Measurements from ENCODE around the gene L3MBTL4. TPM values are rescaled to one million over a fixed set of nuclear protein-coding genes. Genes with fewer than 3 reads are reported as not detected.
"Not testable (repeated sequence)": the region's sequence is repeated elsewhere in the genome, so short reads cannot be mapped to it uniquely, and the experiment has no call there.

The L3MBTL4 gene
- polyA plus RNA-seq, 3 donors: 4.7 to 5.7 (median 5.1) TPM

DNA sequence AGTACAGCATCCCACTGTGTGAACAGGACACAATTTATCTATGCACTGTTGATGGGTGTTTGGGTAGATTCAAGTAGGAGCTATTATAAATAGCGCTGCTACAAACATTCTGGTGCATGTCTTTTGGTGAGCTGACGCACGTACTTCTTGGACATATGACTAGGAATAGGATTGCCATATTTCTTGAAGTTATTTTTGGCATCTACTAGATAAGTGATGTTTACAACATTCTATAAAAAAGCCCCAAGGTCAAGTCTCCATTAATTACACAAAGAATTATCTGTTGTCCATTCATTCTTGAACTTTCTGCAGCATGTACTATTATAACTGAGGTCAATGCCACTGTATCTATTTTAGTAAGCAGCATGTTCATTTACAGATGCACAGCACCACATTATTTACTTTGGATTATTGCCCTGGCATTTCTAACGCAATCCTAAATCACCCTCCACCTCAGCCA lies 293.9 kb downstream of the L3MBTL4 start:
- DNase-seq (ENCODE audit: low read depth in 3 of 3, low spot score in 2 of 3): no peak

DNA sequence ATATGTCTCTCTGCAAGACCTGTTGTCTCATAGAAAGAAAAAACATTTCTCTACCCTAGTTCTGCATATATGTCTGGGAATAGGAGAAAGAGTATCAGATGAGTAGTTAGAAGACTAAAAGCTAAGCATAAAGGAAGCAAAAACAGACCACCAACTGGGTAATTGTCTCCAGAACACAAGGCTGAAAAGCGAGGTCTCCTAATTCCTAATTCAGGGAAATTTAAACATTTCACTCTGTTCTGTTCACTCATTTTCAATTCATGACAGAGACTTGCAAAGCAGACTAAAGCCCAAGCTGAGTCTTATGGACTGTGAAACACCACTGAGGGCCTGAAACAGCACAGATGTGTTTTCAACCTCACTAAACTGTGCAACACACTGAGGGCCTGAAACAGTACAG lies 294.9 kb downstream of the L3MBTL4 start:
- no peak for DNase-seq (ENCODE audit: low read depth in 3 of 3, low spot score in 2 of 3)

DNA sequence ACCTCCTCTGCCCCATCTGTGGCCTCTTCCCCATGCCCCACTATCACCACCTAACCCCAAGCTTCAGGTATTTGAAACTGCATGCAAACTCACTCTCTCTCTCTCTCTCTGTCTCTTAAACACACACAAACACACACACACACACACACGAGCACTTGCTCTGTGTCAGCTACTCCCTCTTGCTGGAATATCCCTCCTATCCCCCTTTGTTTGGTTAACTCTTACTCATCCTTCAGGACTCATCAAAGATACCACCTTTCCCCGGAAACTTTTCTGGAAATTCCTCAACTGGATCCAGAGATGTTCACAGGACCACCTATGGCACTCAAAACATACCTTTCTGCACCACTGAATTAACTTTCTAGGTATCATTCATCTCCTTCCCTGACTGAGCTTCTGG lies 296.6 kb downstream of the L3MBTL4 start:
- DNase-seq (ENCODE audit: low read depth in 3 of 3, low spot score in 2 of 3): no peak

DNA sequence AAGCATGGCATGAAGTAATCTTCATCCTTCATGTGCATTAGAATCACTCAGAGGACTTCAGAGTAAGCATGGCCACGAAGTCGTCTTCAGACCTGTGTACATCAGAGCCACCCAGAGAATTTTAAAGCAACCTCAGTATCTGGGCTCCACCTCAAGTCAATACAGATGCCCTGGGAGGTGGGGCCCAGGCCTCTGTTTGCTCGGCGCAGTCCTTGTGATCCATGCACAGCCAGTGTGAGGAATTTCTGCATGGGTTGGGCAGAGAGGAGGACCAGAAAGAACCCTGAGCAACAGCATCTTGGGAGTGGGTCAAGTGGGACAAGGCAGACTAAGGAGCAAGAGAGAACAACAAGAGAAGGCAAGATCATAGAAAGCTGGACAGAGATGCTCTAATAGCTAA lies 299.0 kb downstream of the L3MBTL4 start:
- DNase-seq (ENCODE audit: low read depth in 3 of 3, low spot score in 2 of 3): no peak

DNA sequence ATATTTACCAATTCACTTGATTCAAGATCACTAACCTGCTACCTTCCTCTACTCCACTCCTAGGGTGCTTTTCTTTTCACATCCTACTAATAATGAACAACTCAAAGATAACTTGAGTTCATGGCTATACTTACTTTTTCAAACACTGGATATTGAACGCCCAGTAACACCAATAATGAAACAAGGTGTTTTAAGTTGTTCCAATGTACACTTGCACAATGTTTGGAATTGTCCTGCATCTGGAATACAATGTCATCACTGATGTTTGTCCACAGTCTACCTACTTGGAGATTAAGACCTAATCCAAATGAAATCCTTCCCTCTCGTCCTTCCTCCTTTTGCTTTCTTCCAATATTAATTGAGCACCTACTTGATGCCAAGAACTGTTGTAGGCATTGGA lies 301.1 kb downstream of the L3MBTL4 start:
- DNase-seq (ENCODE audit: low read depth in 3 of 3, low spot score in 2 of 3): no peak

DNA sequence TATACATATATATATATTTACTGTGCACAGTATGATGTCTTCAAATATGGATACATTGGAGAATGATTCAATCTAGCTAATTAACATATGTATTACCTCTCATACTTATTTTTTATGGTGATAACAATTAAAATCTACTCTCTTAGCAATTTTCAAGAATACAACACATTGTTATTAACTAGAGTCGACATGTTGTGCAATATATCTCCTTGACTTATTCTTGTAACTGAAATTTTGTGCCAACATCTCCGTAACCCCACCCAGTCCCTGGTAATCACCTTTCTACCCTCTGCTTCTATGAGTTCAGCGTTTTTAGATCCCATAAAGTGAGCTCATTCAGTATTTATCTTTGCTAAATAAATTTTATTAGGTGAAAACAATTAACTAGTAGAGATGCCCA lies 303.0 kb downstream of the L3MBTL4 start:
- no peak for DNase-seq (ENCODE audit: low read depth in 3 of 3, low spot score in 2 of 3)

DNA sequence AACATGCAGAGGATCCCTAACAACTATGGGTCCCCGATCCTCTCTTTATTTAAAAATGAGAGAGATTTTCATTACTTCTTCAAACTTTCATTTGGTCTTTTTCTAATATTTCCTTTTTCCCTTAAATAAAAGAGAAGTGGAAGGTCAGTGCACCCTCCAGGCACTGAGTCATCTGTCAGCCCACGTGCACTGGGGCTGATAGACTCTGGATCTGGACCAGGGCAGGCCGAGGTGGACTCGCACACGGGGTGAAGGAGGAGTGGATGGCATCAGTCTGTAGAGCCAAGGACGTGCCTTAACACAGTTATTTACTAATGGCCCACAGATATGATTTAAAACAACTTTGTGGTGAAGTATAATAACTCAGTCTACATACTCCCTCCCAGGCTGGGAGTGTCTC lies 305.0 kb downstream of the L3MBTL4 start:
- no peak for DNase-seq (ENCODE audit: low read depth in 3 of 3, low spot score in 2 of 3)

DNA sequence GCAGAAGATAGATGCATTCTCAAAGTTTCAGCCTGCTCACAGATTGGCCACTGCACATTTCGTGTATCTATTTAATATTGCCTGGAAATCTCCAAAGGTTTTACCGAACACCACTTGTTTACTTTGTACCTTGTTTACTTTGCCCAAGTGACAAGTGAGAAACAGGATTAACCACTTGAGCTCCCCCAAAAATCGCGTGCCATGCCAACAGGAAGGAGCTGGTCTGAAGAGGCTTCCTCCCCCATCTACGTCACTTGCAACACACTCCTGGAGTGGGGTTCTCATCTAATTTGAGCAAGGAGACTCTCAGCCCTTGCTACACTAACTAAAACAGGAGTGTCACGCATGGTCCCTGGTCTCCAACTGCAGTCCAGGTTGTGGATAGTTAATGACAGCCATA lies 306.9 kb downstream of the L3MBTL4 start:
- no peak for DNase-seq (ENCODE audit: low read depth in 3 of 3, low spot score in 2 of 3)

DNA sequence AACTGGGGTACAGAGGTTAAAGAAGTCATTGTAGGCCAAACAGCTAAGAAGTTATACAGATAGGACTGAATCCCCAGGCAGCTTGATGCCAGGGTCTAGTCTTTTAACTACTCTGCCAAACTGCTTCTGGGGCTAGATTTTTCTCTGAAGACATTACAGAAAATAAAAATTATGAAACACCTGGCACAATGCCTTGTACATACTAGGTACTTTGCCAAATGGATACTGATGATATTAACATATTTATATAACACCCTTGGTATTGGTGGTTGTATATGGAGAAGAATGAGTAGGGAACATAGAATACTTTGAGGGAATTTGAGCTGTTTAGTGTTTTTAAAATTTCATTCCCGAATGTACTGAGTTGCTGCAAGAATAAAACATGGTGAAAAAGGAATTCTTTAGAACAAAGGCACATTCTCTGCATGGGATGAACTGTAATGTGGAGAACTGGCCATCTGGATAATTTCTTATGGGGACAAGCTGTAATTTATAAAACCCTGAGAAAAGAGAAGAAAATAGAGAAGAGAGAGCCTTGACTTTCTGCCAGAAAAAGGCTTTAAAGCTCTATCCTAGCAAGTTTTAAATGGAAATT lies 308.5 kb downstream of the L3MBTL4 start:
- DNase-seq (ENCODE audit: low read depth in 3 of 3, low spot score in 2 of 3): no peak

DNA sequence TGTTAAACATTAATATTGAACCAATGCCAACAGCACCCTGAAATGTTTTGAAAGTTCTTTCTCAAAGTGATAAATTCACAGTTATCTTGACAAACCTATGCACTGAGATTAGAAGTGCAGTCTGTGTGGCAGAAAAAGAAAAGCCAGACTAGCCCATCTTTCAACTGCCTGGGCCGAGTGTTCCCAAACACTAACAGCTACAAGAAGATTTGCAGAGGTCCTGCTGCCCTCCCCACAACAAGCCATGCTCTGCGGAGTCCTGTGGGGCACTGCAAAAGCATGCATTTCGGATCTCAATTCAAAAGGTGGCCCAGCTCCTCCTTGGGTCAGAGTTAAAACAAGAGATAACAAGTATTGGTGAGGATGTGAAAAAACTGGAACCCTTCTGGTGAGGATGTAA lies 311.0 kb downstream of the L3MBTL4 start:
- DNase-seq (ENCODE audit: low read depth in 3 of 3, low spot score in 2 of 3): no peak

DNA sequence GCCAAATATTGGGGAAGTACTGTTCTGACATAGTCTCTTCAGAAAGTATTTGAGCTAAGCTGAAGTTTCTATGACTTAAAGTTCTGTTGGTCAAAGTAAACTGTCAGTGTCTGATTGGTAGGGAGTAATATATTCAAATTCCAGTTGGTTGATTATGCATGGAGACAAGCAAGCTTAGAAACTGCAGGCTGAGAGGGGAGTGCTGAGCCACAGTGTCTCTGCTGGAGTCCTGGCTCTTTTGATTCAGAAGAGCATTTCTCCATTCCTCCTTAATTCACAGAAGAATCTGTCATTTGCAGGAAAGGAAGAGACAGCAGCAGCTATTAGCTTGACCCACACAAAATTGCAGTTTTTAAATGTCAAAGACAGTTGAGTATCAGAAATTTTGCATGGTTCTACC lies 318.0 kb downstream of the L3MBTL4 start:
- DNase-seq (ENCODE audit: low read depth in 3 of 3, low spot score in 2 of 3): no peak

DNA sequence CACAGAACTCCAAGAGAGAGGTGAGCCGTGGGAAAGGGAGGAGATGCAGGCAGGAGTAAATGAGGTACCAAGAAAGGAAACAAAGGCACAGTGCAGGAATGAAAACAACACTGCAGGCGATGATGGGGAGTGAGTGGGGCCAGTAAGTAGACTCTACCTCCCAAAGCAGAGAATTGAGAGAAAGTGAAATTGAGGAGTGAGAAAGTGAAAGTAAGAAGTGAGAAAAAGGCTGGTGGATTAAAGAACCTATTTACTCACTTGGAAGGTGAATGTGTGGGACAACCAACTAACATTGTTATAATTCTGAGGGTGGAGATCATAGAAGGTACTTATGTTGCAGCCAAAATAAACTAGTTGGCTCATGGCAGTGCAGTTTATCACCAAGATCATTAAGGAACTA lies 326.3 kb downstream of the L3MBTL4 start:
- DNase-seq (ENCODE audit: low read depth in 3 of 3, low spot score in 2 of 3): no peak

DNA sequence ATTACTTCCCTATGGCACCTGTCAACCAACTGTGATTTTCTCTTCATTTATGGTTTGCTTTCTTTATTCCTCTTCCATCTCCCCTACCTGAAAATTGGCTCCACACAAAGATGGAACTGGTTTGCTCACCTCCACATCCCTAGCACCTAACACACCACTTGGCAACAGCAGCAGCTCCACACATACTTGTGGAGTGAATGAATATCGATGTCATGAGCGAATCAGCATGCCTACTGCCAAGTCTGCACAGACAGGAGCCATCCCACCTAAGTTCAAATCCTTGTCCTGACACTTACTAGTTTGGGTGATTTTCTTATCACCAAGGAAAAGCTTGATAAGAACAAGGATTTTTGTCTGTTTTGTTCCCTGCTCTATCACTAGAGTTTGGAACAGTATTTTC lies 328.0 kb downstream of the L3MBTL4 start:
- DNase-seq (ENCODE audit: low read depth in 3 of 3, low spot score in 2 of 3): no peak

DNA sequence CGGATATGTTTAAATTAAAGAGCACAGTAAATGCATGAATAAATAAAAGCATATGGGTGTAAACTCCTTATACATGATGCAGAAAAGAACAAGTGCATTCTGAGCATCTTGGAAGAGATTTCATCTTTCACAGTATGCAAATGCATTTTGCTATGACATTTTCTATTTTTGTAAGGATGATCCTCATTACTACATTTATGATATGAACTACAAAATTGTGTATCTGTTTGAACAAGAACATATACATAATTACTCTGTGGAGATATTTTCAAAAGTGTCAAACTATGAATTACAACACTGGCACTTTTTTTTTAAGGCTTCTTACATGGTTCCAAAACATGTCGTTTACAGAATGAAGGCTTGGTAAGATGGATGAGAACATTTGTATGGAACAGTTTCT lies 335.3 kb downstream of the L3MBTL4 start:
- no peak for DNase-seq (ENCODE audit: low read depth in 3 of 3, low spot score in 2 of 3)

DNA sequence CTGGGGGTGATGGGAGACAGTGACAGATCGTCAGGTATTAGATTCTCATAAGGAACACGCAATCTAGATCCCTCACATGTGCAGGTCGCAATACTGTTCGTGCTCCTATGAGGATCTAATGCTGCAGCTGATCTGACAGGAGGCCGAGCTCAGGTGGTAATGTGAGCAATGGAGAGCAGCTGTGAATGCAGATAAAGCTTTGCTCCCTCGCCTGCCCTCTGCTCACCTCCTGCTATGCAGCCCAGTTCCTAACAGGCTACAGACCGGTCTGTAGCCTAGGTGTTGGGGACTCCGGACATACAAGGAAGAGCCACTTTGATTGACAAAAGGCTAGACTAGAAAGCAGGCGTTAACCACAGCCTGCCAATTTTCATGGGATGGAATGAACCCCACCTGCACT lies 335.8 kb downstream of the L3MBTL4 start:
- no peak for DNase-seq (ENCODE audit: low read depth in 3 of 3, low spot score in 2 of 3)

DNA sequence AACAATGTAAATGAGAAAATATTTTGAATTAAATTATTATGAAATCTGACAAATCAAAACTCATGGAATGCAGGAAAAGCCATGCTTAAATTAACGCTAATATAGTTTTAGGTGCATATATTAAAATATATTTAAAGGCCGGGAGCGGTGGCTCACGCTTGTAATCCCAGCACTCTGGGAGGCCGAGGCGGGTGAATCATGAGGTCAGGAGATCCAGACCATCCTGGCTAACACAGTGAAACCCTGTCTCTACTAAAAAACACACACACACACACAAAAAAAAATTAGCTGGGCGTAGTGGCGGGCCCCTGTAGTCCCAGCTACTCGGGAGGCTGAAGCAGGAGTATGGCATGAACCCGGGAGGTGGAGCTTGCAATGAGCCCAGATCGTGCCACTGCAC lies 342.3 kb downstream of the L3MBTL4 start:
- not testable (repeated sequence) for DNase-seq (ENCODE audit: low read depth in 3 of 3, low spot score in 2 of 3)

DNA sequence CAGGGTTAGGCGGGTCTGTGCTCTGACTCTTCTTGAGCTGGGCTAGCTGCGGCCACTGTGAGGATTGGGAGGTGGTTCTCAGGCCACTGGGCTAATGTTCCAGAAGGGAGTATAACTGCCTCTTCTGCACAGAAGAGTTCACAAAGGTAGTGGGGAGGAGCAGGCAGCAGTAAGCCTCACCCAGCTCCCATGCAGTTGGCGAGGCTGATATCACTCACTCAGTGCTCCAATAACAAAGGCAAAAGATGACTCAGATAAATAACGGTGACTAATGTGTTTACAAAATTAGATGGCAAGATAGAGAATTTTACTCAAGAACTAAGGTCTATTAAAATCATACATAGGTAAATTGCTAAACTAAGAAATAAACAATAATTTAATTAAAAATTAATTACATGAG lies 345.2 kb downstream of the L3MBTL4 start:
- no peak for DNase-seq (ENCODE audit: low read depth in 3 of 3, low spot score in 2 of 3)

DNA sequence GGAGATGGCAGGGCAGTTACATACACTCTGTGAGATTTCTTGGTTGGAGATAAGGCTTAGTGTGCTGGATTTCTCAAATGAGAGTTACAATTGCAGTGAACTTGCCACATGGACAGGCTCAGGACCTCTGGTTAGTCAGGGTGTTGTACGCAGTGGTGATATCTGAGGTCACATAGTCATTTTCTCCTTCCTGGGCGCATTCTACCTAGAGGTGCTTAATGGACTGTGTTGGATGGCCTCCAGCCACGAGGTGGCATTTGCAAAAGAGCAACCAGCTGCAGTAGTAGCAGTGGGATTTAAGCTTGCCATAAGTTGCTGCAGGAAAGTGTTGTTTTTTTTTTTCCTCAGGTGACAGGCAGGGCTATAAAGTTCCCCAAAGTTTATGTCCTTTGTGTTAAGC lies 345.6 kb downstream of the L3MBTL4 start:
- no peak for DNase-seq (ENCODE audit: low read depth in 3 of 3, low spot score in 2 of 3)

DNA sequence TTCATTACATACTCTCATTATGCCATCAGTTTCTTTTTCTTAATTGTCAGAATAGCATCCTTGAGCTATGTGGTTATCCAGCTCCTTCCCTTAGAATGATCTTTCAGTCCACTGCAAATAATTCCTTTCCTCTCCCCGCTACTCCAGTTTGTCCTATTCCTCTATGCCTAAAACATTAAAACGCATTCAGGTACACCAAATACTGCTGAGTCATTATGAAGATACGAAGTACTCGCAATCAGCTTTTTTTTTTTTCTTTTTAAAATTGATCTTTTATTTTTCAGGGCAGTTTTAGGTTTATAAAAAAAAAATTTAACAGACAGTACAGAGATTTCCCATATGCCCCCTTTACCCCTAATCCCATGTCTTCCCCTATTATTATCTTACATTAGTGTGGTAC lies 354.6 kb downstream of the L3MBTL4 start:
- DNase-seq (ENCODE audit: low read depth in 3 of 3, low spot score in 2 of 3): no peak

DNA sequence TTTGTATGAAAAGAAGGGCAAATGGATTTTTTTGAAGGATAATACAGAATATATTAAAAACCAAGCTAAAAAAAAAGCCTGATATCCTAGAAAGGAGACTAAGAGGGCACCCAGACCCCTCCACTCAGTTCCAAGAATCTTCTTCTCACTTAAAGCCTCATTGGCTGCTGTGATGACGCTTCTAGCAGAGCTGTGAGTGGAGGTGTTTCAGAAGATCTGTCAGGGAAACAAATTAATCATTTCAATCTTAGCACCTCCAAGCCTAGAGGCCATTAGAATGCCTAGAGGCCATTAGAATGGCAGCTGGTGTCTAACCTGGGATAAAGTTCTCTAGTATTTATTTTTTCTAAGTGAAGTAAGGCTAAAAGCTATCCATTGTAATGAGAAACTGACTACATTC lies 355.2 kb downstream of the L3MBTL4 start:
- DNase-seq (ENCODE audit: low read depth in 3 of 3, low spot score in 2 of 3): no peak

DNA sequence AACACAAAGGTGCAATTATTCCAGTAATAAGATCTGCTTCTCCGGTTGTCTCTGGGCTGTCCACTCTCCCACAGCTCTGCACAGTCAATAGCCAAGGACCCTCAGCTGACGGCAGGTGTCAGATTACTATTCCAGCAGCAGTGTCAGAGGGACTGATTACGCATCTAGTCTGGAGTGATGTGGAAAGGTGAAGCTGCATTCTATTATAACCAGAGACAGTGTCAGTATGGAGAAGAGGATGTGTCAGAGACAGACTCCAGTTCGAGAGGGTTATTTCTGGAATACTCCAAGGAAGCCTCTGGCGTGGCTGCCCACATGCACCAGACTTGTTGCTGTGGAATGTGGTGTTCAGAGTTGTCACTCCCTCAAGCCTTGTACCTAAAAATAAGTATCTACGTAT lies 355.8 kb downstream of the L3MBTL4 start:
- DNase-seq (ENCODE audit: low read depth in 3 of 3, low spot score in 2 of 3): peak; percentile 25 to 43 (median 27)

DNA sequence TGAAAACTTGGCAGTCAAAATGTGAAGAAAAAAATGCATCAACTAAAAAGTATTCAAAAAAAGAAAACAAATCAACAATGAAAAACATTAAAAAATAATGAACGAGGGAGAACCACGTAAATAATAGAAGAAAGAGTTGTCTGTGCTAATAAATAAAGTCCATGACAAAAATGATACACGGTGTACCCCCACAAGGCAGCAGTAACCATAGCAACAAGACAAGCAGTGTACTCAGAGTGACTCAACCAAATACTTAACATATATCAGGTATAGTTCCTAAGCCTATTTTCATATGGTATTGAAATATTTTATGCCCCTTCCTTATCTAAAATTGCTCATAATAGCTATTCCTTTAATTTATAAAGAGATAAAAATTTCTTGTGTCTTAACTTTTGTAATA lies 357.1 kb downstream of the L3MBTL4 start:
- DNase-seq (ENCODE audit: low read depth in 3 of 3, low spot score in 2 of 3): no peak

DNA sequence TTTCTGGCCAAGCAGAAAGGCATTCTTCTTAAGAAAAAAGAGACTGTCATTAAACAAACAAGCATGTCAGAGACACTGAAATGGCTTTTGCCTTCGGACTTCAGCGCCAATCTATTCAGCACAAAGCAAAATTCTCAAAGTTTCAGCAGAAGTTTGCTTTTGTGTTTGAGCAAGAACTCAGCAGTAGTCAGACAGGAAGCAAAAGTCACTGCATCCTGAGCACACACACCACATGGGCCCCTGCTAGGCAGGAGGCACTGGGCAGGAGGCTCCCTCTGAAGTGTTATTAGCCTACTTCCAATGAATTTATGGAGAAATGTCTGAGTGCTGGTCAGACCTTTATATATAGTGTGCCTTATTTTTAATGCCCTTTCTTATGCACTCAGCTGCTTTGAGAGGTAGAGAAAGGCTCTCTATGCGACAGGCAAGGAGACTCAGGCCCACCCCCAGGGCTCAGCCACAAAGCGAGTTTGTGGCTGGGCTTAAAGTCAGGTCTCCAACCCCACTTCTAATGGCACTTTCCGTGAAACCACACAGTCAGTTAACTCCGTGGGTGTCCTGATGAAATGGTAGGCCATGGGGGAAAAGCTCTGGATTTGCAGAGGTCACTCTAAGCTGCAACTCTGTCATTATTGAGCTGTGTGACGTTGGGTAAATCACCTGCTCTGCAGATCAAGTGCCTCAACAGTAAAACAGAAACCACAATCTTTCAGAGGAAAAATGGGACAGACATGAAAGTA lies 358.4 kb downstream of the L3MBTL4 start:
- DNase-seq (ENCODE audit: low read depth in 3 of 3, low spot score in 2 of 3): no peak

All from right renal cortex interstitium (tissue), 3 donors.